HEK293 (cell line): ENCODE results near the gene PSEN2.

Experiments
- BCL6B ChIP-seq: fragments of 450-650 bp; formaldehyde crosslinking; IDR thresholded peaks from 2 replicates; pipeline ENCODE4 v1.5.1; 2017; ENCODE audit warnings: missing biosample characterization, missing genetic modification characterization
- KLF16 ChIP-seq: fragments of 450-650 bp; formaldehyde crosslinking; IDR thresholded peaks from 2 replicates; pipeline ENCODE4 v1.5.1; 2017; ENCODE audit warnings: missing biosample characterization, missing genetic modification characterization
- OSR2 ChIP-seq: fragments of 450-650 bp; formaldehyde crosslinking; IDR thresholded peaks from 2 replicates; pipeline ENCODE4 v1.5.1; 2016; ENCODE audit warnings: missing biosample characterization, missing genetic modification characterization
- PRDM4 ChIP-seq: fragments of 450-650 bp; formaldehyde crosslinking; IDR thresholded peaks from 2 replicates; pipeline ENCODE4 v1.5.1; 2017; ENCODE audit warnings: missing biosample characterization, missing genetic modification characterization
- SCRT1 ChIP-seq: fragments of 450-650 bp; formaldehyde crosslinking; IDR thresholded peaks from 2 replicates; pipeline ENCODE4 v1.5.1; 2016; ENCODE audit warnings: missing biosample characterization, missing genetic modification characterization, borderline replicate concordance
- SETDB1 ChIP-seq: IDR thresholded peaks from one replicate; pipeline ENCODE4 v1.6.1; 2017; ENCODE audit warnings: mild to moderate bottlenecking, low read length, moderate library complexity, mixed read lengths; ENCODE audit not compliant: insufficient read length
- ZBTB11 ChIP-seq: fragments of 450-650 bp; formaldehyde crosslinking; conservative IDR thresholded peaks from 2 replicates; pipeline ENCODE4 v1.5.1; 2016; ENCODE audit warnings: low read depth, missing biosample characterization, missing genetic modification characterization
- ZBTB21 ChIP-seq: fragments of 450-650 bp; formaldehyde crosslinking; IDR thresholded peaks from 2 replicates; pipeline ENCODE4 v1.5.1; 2017; ENCODE audit warnings: missing biosample characterization, missing genetic modification characterization
- ZBTB26 ChIP-seq: fragments of 450-650 bp; formaldehyde crosslinking; optimal IDR thresholded peaks from 2 replicates; pipeline ENCODE3; 2016; ENCODE audit warnings: missing biosample characterization, mild to moderate bottlenecking, missing genetic modification characterization
- ZBTB8A ChIP-seq: fragments of 450-650 bp; formaldehyde crosslinking; IDR thresholded peaks from 2 replicates; pipeline ENCODE4 v1.5.1; 2016; ENCODE audit warnings: missing biosample characterization, missing genetic modification characterization
- ZEB2 ChIP-seq: fragments of 450-650 bp; formaldehyde crosslinking; IDR thresholded peaks from 2 replicates; pipeline ENCODE4 v1.5.1; 2016; ENCODE audit warnings: missing biosample characterization, missing genetic modification characterization
- ZIC2 ChIP-seq: fragments of 450-650 bp; formaldehyde crosslinking; IDR thresholded peaks from 2 replicates; pipeline ENCODE4 v1.5.1; 2016; ENCODE audit warnings: missing biosample characterization, missing genetic modification characterization
- ZNF18 ChIP-seq: fragments of 450-650 bp; formaldehyde crosslinking; IDR thresholded peaks from 2 replicates; pipeline ENCODE4 v1.5.1; 2016; ENCODE audit warnings: missing biosample characterization, missing genetic modification characterization
- ZNF354C ChIP-seq: fragments of 450-650 bp; formaldehyde crosslinking; IDR thresholded peaks from 2 replicates; pipeline ENCODE4 v1.5.1; 2016; ENCODE audit warnings: missing biosample characterization, missing genetic modification characterization, low read depth, borderline replicate concordance
- ZNF416 ChIP-seq: fragments of 450-650 bp; formaldehyde crosslinking; IDR thresholded peaks from 2 replicates; pipeline ENCODE4 v1.5.1; 2016; ENCODE audit warnings: missing biosample characterization, missing genetic modification characterization
- ZNF426 ChIP-seq: fragments of 450-650 bp; formaldehyde crosslinking; IDR thresholded peaks from 2 replicates; pipeline ENCODE4 v1.5.1; 2017; ENCODE audit warnings: missing biosample characterization, missing genetic modification characterization, mild to moderate bottlenecking, inconsistent platforms, moderate library complexity
- ZNF473 ChIP-seq: fragments of 450-650 bp; formaldehyde crosslinking; IDR thresholded peaks from 2 replicates; pipeline ENCODE4 v1.5.1; 2017; ENCODE audit warnings: missing biosample characterization, missing genetic modification characterization
- ZNF510 ChIP-seq: fragments of 450-650 bp; formaldehyde crosslinking; IDR thresholded peaks from 2 replicates; pipeline ENCODE4 v1.5.1; 2018; ENCODE audit warnings: mild to moderate bottlenecking, missing genetic modification characterization, missing biosample characterization; ENCODE audit not compliant: insufficient replicate concordance
- ZNF549 ChIP-seq: fragments of 450-650 bp; IDR thresholded peaks from 2 replicates; pipeline ENCODE4 v1.5.1; 2018; ENCODE audit warnings: missing biosample characterization, missing genetic modification characterization, mild to moderate bottlenecking, inconsistent platforms, moderate library complexity
- ZNF560 ChIP-seq: fragments of 450-650 bp; formaldehyde crosslinking; IDR thresholded peaks from 2 replicates; pipeline ENCODE4 v1.5.1; 2017; ENCODE audit warnings: missing biosample characterization, missing genetic modification characterization, borderline replicate concordance
- ZNF580 ChIP-seq: fragments of 450-650 bp; formaldehyde crosslinking; IDR thresholded peaks from 2 replicates; pipeline ENCODE4 v1.5.1; 2016; ENCODE audit warnings: missing biosample characterization, missing genetic modification characterization
- ZNF692 ChIP-seq: fragments of 450-650 bp; formaldehyde crosslinking; IDR thresholded peaks from 2 replicates; pipeline ENCODE4 v1.5.1; 2016; ENCODE audit warnings: missing biosample characterization, missing genetic modification characterization
- ZNF701 ChIP-seq: fragments of 450-650 bp; formaldehyde crosslinking; IDR thresholded peaks from 2 replicates; pipeline ENCODE4 v1.5.1; 2016; ENCODE audit warnings: missing biosample characterization, missing genetic modification characterization
- ZNF843 ChIP-seq: fragments of 450-650 bp; formaldehyde crosslinking; IDR thresholded peaks from 2 replicates; pipeline ENCODE4 v1.5.1; 2016; ENCODE audit warnings: missing biosample characterization, missing genetic modification characterization
- ZSCAN5A ChIP-seq: fragments of 450-650 bp; formaldehyde crosslinking; IDR thresholded peaks from 2 replicates; pipeline ENCODE4 v1.5.1; 2016; ENCODE audit warnings: missing biosample characterization, missing genetic modification characterization

The PSEN2 gene

GRCh38 chr1:226820941-226821718 is 49.3 kb upstream of the PSEN2 start (continued):
- TF ChIP-seq ZSCAN5A (tag by site-specific recombination) (no peak), PRDM4 (tag by site-specific recombination) (no peak), ZEB2 (tag by site-specific recombination) (peak; percentile 90), ZNF560 (no peak), KLF16 (tag by site-specific recombination) (no peak), ZNF510 (tag by site-specific recombination) (no peak), ZNF549 (tag by site-specific recombination) (no peak), ZBTB21 (tag by site-specific recombination) (peak; percentile 74; the same call in 1 of the 2 replicates), ZNF354C (tag by site-specific recombination) (no peak), ZBTB11 (no peak), OSR2 (tag by site-specific recombination) (peak; percentile 72), BCL6B (tag by site-specific recombination) (no peak), ZNF18 (no peak), ZNF580 (no peak), SCRT1 (tag by site-specific recombination) (no peak), ZBTB26 (no peak), ZNF701 (tag by site-specific recombination) (no peak), ZNF692 (tag by site-specific recombination) (peak; percentile 58), ZBTB8A (tag by site-specific recombination) (no peak), ZNF426 (no peak), ZNF416 (tag by site-specific recombination) (no peak), ZNF473 (tag by site-specific recombination) (no peak), ZNF843 (tag by site-specific recombination) (0 out of 2 replicates have a peak, but pooled peaks have one; percentile 48), SETDB1 (no peak), ZIC2 (no peak)
